Adipose tissue (tissue), 3 donors: Measurements from ENCODE around the gene CMC2. TPM values are rescaled to one million over a fixed set of nuclear protein-coding genes. Genes with fewer than 3 reads are reported as not detected.

Experiments
- H3K27ac ChIP-seq: one replicate; pipeline ENCODE4 v1.5.1; 2013; ENCODE audit warnings: low read depth, low read length
- WGBS, 3 donors: extraction: QIAGEN DNeasy Blood & Tissue Kit; methylation state at CpG; one replicate each; pipeline ENCODE4 v1.1.7; 2013; 5-methylcytosine and 5-hydroxymethylcytosine counted together
- polyA plus RNA-seq, 3 donors: library from polyadenylated mRNA; stranded (reverse); fragments of 200-250 nt; gene quantifications; one replicate each; pipeline ENCODE4 v1.2.3, GENCODE V29; 2013
- donor health status: healthy with polysubstance abuse.
- donor health status: Bipolar disorder and iron deficiency.
- donor health status: healthy.

The CMC2 gene
- polyA plus RNA-seq, 3 donors, result 43.4 to 77.3 (median 66.1) TPM

GRCh38 chr16:81004646-81005353, 1.9 kb downstream of the CMC2 start:
- H3K27ac ChIP-seq, result no peak overlapping the region
- WGBS, 3 donors, result 46 to 53% (median 52%) methylated on average over 14 of the region's 14 CpGs

DNA sequence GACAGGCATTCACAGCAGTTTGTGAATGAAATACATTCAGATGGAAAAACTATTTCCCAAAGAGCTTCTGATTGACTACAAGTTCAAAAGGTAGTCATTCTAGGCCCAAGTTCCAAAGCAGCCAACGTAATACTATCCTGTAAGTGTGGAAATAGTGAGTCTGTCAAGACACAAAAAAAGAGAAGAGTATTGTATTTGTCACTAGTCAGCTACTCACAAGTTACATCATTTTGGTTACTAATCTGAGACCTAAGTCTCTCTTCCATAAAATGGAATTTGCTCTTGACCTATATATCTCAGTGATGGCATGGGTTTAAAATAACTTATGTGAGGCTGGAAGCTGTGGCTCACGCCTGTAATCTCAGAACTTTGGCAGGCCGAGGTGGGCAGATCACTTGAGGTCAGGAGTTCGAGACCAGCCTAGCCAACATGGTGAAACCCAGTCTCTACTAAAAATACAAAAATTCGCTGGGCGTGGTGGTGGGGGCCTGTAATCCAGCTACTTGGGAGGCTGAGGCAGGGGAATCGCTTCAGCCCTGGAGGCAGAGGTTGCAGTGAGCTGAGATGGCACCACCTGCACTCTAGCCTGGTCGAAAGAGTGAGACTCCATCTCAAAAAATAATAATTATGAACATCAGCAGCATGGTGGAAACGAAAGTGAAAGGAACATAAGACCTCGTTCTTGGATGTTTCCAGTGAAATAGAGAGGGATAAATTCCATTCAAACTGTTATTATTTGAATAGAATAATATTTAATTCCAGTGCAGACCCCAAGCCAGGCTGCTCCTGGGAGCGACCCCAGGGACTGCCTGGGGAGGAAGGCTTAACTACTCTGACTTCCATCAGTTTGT, 2.9 kb downstream of the CMC2 start:
- H3K27ac ChIP-seq, result no peak overlapping the region
- WGBS, 3 donors, result 57 to 76% (median 62%) methylated on average over 11 of the region's 11 CpGs

- 61 to 74% (median 71%) methylated on average over 4 of the region's 4 CpGs for WGBS, 3 donors
- H3K27ac ChIP-seq, result no peak overlapping the region
Measured at GRCh38 chr16:81003064-81003463, 3.6 kb downstream of the CMC2 start.

DNA sequence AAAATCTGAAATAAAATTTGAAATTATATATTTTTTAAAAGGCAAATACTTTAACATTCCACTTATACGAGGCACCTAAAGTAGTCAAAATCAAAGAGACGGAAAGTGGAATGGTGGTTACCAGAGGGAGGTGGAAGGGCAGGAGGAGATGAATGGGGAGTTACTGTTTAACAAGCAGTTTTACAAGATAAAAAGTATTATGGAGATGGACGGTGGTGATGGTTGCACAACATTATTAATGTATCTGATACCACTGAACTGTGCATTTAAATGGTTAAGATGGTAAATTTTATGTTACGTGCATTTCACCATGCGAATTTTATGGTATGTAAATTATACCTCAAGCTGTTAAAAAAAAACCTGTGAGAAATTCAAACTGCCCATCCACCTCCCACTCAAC, 5.4 kb downstream of the CMC2 start:
- 56 to 91% (median 83%) methylated on average over 5 of the region's 5 CpGs for WGBS, 3 donors
- H3K27ac ChIP-seq, result no peak overlapping the region

GRCh38 chr16:81000873-81001272, 5.8 kb downstream of the CMC2 start:
- no peak overlapping the region for H3K27ac ChIP-seq
- WGBS, 3 donors, result 91 to 95% (median 93%) methylated on average over 3 of the region's 3 CpGs

DNA sequence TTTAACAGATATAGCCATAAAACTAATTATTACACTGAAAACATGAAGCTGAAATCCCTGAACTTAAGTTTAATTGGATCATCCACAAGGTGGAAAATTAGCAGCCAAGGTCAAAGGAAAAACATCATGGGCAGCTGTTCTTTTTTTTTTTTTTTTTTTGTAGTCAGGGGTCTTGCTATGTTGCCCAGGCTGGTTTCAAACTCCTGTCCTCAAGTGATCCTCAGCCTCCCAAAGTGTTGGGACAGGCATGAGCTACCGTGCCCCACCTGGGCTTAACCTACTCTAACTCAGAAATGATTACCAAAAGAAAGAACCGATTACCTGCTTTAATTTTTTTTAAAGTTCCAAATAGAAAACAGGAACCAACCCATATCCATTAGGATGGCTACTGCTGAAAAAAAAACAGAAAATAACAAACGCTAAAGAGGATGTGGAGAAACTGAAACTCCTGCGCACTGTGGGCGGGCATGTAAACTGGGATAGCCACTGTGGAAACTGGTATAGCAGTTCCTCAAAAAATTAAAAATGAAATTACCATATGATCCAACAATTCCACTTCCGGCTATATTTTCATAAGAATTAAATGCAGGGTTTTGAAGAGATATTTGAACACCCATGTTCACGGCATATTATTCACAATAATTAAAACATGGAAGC, 8.6 kb downstream of the CMC2 start:
- no peak overlapping the region for H3K27ac ChIP-seq
- 75 to 87% (median 76%) methylated on average over 7 of the region's 7 CpGs for WGBS, 3 donors

- H3K27ac ChIP-seq, result no peak overlapping the region
- 12 to 22% (median 18%) methylated on average over 9 of the region's 9 CpGs for WGBS, 3 donors
Measured at GRCh38 chr16:80997139-80997798, 9.4 kb downstream of the CMC2 start.

- no peak overlapping the region for H3K27ac ChIP-seq
- 32 to 45% (median 41%) methylated on average over 4 of the region's 4 CpGs for WGBS, 3 donors
Measured at GRCh38 chr16:80996688-80997138, 10.0 kb downstream of the CMC2 start.

GRCh38 chr16:80994451-80994850, 12.2 kb downstream of the CMC2 start:
- H3K27ac ChIP-seq, result no peak overlapping the region

DNA sequence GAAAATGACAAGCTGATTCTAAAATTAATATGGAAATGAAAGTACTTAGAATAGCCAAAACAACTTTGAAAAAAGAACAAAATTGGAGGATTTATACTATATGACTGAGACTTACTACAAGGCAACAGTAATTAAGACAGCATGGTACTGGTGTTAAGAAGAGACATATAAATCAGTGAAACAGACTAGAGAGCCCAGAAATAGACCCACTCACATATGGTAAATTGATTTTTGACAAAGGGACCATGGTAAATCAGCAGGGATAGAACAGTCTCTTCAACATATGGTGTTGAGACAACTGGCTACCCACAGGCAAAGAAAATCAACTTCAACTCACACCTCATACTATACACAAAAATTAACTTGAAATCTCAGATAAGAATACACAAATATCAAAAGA, 12.9 kb downstream of the CMC2 start:
- H3K27ac ChIP-seq, result no peak overlapping the region

DNA sequence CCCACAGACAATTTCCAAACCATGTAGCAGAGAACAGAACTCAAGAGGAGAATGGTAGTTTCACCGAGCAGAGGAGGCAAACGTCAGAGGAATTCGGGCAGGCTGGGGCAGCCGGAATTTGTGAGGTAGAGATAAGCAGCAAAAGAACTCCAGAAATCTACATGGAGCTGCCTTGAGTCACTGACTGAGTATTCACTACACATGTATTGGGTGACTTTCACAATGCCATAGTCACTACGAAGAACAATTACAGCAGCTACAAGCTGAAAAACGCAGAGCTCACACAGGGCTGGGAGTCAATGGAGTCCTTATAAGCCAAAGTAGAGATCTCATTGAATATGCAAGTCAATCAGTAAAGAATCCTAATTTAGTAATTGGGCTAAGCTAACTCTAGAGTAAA, 13.4 kb downstream of the CMC2 start:
- 33 to 74% (median 74%) methylated on average over 6 of the region's 6 CpGs for WGBS, 3 donors

DNA sequence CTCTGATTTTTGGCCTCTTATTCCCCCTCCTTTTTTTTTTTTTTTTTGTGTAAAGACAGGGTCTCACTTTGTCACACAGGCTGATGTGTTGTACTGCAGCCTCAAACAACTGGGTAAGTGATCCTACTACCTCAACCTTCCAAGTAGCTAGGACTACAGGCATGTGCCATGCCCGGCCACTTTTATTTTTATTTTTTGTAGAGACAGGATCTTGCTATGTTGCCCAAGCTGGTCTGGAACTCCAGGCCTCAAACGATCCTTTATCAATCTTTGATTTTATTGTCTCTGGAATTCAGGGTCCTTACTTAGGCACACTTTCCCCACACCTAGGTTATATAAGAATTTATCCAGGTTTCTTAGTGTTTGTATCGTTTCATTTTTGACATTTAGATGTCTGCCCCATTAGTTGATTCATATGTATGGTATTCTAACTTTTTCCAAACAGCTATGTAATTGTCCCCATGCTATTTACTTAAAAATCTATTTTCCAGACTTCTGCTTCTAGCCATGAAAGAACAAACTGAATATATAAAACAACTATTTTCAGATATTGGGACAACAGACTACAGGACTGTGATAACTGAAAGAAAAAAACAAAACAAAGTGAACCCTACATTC, 13.9 kb downstream of the CMC2 start:
- no peak overlapping the region for H3K27ac ChIP-seq
- WGBS, 3 donors, result 38 to 58% (median 54%) methylated on average over 3 of the region's 3 CpGs

More for the DNA sequence above, 13.4 kb downstream of the CMC2 start:
- H3K27ac ChIP-seq, result no peak overlapping the region

- WGBS, 3 donors, result 48 to 63% (median 63%) methylated on average over 6 of the region's 6 CpGs
- no peak overlapping the region for H3K27ac ChIP-seq
Measured at GRCh38 chr16:80991792-80992430, 14.8 kb downstream of the CMC2 start.

GRCh38 chr16:80990978-80991377, 15.7 kb downstream of the CMC2 start:
- 54 to 77% (median 72%) methylated on average over 2 of the region's 2 CpGs for WGBS, 3 donors
- no peak overlapping the region for H3K27ac ChIP-seq

GRCh38 chr16:80990577-80990976, 16.1 kb downstream of the CMC2 start:
- WGBS, 3 donors, result 78 to 96% (median 92%) methylated on average over 3 of the region's 3 CpGs
- H3K27ac ChIP-seq, result no peak overlapping the region

DNA sequence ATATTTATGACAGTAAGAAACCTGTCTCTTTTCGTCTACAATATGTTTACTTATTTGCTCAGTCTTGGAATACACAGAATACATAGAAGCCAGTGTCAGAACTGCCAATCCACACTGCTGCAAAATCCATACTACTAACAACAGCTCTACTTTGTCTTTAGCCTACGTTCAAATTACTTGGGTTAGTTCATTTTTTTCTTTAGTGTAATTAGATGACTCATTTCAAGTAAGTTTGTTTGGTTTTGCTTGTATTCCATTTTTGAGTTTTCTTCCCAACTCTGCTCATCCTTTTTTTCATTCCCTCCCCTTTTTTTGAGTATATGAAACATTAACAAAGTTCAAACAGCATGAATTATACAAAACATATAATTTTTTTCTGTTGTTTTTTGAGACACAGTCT, 16.9 kb downstream of the CMC2 start:
- no peak overlapping the region for H3K27ac ChIP-seq
- 27 to 46% (median 42%) methylated on average over 2 of the region's 2 CpGs for WGBS, 3 donors

DNA sequence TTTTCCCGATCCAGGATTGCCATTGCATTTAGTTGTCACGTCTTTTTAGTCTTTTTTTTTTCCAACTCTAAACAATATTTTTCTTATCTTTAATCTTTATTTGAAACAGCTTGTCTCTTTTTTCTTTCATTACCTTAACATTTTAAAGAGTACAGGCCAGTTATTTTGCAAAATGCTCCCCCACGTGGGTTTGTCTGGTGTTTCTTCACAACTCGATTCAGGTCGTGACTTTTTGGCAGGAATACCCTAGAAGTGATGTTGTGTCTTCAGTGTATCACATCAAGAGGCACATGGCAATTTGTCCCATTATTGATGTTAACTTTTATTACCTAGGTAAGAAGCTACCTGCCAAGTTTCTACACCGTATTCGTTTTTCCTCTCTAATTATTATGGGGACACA, 17.9 kb downstream of the CMC2 start:
- WGBS, 3 donors, result 63 to 72% (median 65%) methylated on average over 7 of the region's 7 CpGs
- no peak overlapping the region for H3K27ac ChIP-seq

GRCh38 chr16:80986557-80986956, 20.1 kb downstream of the CMC2 start:
- H3K27ac ChIP-seq, result no peak overlapping the region
- WGBS, 3 donors, result 68 to 89% (median 69%) methylated on average over 2 of the region's 2 CpGs
